HepG2 (cell line): ENCODE data around the gene CCDC69. TPM values are rescaled to one million over a fixed set of nuclear protein-coding genes. Genes with fewer than 3 reads are reported as not detected.

Experiments used
- ATAC-seq: fragments of 200-7000 bp; cut with Tn5 transposase; 3 replicates; pipeline ENCODE4 v1.9.1; 2020; ENCODE audit warnings: mild to moderate bottlenecking, moderate library complexity
- BruUV-seq: library from RNA; stranded (reverse); fragments of 400-500 nt; replicated peaks from 2 replicates; lab custom pipeline; 2021; lab: Mats Ljungman, UMichigan
- CTCF ChIA-PET: fragments of 300-600 bp; formaldehyde crosslinking; extraction: SDS; loops from one replicate; lab custom pipeline; 2021; ENCODE audit warnings: low total read pairs, inconsistent platforms, low intra/inter-chr PET ratio; lab: Yijun Ruan, JAX
- POLR2A ChIA-PET: fragments of 350-600 bp; sonication (Branson Sonifier 250); formaldehyde crosslinking; loops from one replicate; lab custom pipeline; 2020; ENCODE audit warnings: antibody characterized with exemption, inconsistent platforms; lab: Yijun Ruan, JAX
- DNase-seq: peaks from one replicate; pipeline ENCODE4 v3.0.0-alpha.2; 2015; ENCODE audit warnings: low spot score
- FAIRE-seq: peaks from 3 replicates; lab custom pipeline; 2011; peaks lifted over from hg19 to GRCh38; lab: Jason Lieb, UNC
- H2AFZ ChIP-seq: one replicate; pipeline ENCODE4 v1.6.1; 2011; ENCODE audit warnings: low read length, inconsistent platforms
- H3K27ac ChIP-seq: fragments of 300-600 bp; 3 replicates; pipeline ENCODE4 v1.8.0; 2011; ENCODE audit warnings: mixed run types, mild to moderate bottlenecking, mixed read lengths, low read length, inconsistent platforms; ENCODE audit not compliant: insufficient read depth; ENCODE audit errors: extremely low read length
- H3K27me3 ChIP-seq, 2 experiments: fragments of 200-600 bp in 1 of 2; 2 replicates in 1 of 2; 3 replicates in 1 of 2; pipeline versions ENCODE4 v1.6.0 to v1.8.0; 2011; ENCODE audit warnings: low read length in 2 of 2, mild to moderate bottlenecking in 2 of 2, moderate library complexity in 2 of 2, inconsistent platforms in 1 of 2; ENCODE audit not compliant: insufficient read depth in 2 of 2, control insufficient read depth in 1 of 2
- H3K36me3 ChIP-seq, 2 experiments: fragments of 200-600 bp in 1 of 2; replicated peaks in 1 of 2; 2 replicates in 1 of 2; 3 replicates in 1 of 2; pipeline versions ENCODE4 v1.5.1 to v1.8.0; 2011; ENCODE audit warnings: low read length in 2 of 2, inconsistent platforms in 1 of 2; ENCODE audit not compliant: insufficient read depth in 2 of 2, control insufficient read depth in 1 of 2
- H3K4me1 ChIP-seq: 2 replicates; pipeline ENCODE4 v1.5.1; 2012; ENCODE audit warnings: low read length, inconsistent platforms; ENCODE audit not compliant: insufficient read depth
- H3K4me2 ChIP-seq: 2 replicates; pipeline ENCODE4 v1.6.0; 2011; ENCODE audit warnings: low read depth, low read length, inconsistent platforms
- H3K4me3 ChIP-seq, 3 experiments: fragments of 200-600 bp in 1 of 3; sonication (generic), shearing (Covaris generic) in 1 of 3; replicated peaks in 1 of 3; 2 replicates each; pipeline ENCODE4 v1.5.1; 2011 to 2016; ENCODE audit warnings: low read length in 3 of 3, inconsistent platforms in 2 of 3, low read depth in 2 of 3, mild to moderate bottlenecking in 2 of 3, control low read depth in 1 of 3, mixed read lengths in 1 of 3; ENCODE audit not compliant: insufficient read depth in 1 of 3
- H3K79me2 ChIP-seq: one replicate; pipeline ENCODE4 v1.6.1; 2011; ENCODE audit warnings: low read length, inconsistent platforms; ENCODE audit not compliant: insufficient read depth
- H3K9ac ChIP-seq: 2 replicates; pipeline ENCODE4 v1.6.0; 2011; ENCODE audit warnings: mild to moderate bottlenecking, low read depth, low read length, inconsistent platforms; ENCODE audit not compliant: insufficient read depth
- H3K9me3 ChIP-seq: 2 replicates; pipeline ENCODE4 v1.5.1; 2012; ENCODE audit warnings: mild to moderate bottlenecking, low read length
- H4K20me1 ChIP-seq: 2 replicates; pipeline ENCODE4 v1.6.0; 2011; ENCODE audit warnings: inconsistent platforms, mild to moderate bottlenecking, low read length, moderate library complexity; ENCODE audit not compliant: insufficient read depth
- AHR ChIP-seq: IDR thresholded peaks from 2 replicates; pipeline ENCODE4 v1.6.1; 2018; ENCODE audit warnings: missing genetic modification reagents, missing compliant biosample characterization
- CEBPB ChIP-seq: IDR thresholded peaks from 2 replicates; pipeline ENCODE4 v1.6.1; 2011; ENCODE audit warnings: low read depth, low read length, improper control_type of control experiment, borderline replicate concordance
- CEBPG ChIP-seq: IDR thresholded peaks from 2 replicates; pipeline ENCODE4 v1.6.1; 2016
- FOXA1 ChIP-seq, 2 experiments: fragments of 450-650 bp in 1 of 2; sonication (generic) in 1 of 2; formaldehyde crosslinking in 1 of 2; IDR thresholded peaks; 2 replicates each; pipeline versions ENCODE4 v1.4.0 to v1.6.1; 2016 to 2020; ENCODE audit warnings: missing genetic modification reagents in 1 of 2
- NKX3-1 ChIP-seq: sonication (generic); formaldehyde crosslinking; IDR thresholded peaks from 2 replicates; pipeline ENCODE4 v1.5.0; 2020; ENCODE audit warnings: missing genetic modification reagents
- SAP130 ChIP-seq: IDR thresholded peaks from 2 replicates; pipeline ENCODE4 v1.6.1; 2016; ENCODE audit warnings: low read depth
- TMF1 ChIP-seq: sonication (generic); formaldehyde crosslinking; IDR thresholded peaks from 2 replicates; pipeline ENCODE4 v1.8.1; 2022; ENCODE audit warnings: low read depth, missing genetic modification reagents
- ZNF253 ChIP-seq: sonication (generic); formaldehyde crosslinking; IDR thresholded peaks from 2 replicates; pipeline ENCODE4 v1.8.0; 2022; ENCODE audit warnings: mild to moderate bottlenecking, missing genetic modification reagents, borderline replicate concordance
- ZNF768 ChIP-seq: sonication (generic); formaldehyde crosslinking; IDR thresholded peaks from 2 replicates; pipeline ENCODE4 v1.4.0; 2020; ENCODE audit warnings: missing genetic modification reagents
- ZNF777 ChIP-seq: sonication (generic); formaldehyde crosslinking; IDR thresholded peaks from 2 replicates; pipeline ENCODE4 v1.4.0; 2020; ENCODE audit warnings: missing genetic modification reagents
- ZNF792 ChIP-seq: IDR thresholded peaks from 2 replicates; pipeline ENCODE4 v1.6.1; 2016
- ZSCAN22 ChIP-seq: sonication (generic); formaldehyde crosslinking; IDR thresholded peaks from 2 replicates; pipeline ENCODE4 v1.4.0; 2020; ENCODE audit warnings: mild to moderate bottlenecking, missing genetic modification reagents
- WGBS: methylation state at CpG from one replicate; pipeline ENCODE4 v1.1.6; 2017; ENCODE audit warnings: low lambda C conversion rate; 5-methylcytosine and 5-hydroxymethylcytosine counted together
- in situ Hi-C: cut with HindIII; loops from 2 replicates; pipeline ENCODE4 v1.10.0; 2017; ENCODE audit warnings: low pct_unique_long_range_greater_than_20kb; ENCODE audit not compliant: extremely low pct_ligation_motif_present
- intact Hi-C: fragments of 100-400 bp; cut with micrococcal nuclease; formaldehyde crosslinking; loops from one replicate; pipeline ENCODE4 v1.10.0; 2022; ENCODE audit not compliant: unreplicated experiment
- polyA plus RNA-seq, 8 experiments: library from polyadenylated mRNA; depleted of rRNA in 3 of 8; stranded (reverse) in 7 of 8; unstranded in 1 of 8; fragments of >200 nt; fragmentation: Illumina TruSeq in 4 of 8; extraction: Trizol in 4 of 8; gene quantifications; 2 replicates each; pipeline versions ENCODE4 v1.2.1 to v1.2.3, GENCODE V29; 2011 to 2016; ENCODE audit warnings: low read depth in 4 of 8, missing spikeins in 1 of 8, mixed read lengths in 1 of 8; ENCODE audit not compliant: insufficient read depth in 1 of 8
- total RNA-seq, 5 experiments: library from RNA; depleted of rRNA; stranded (reverse); fragments of >200 nt; fragmentation: Illumina TruSeq; extraction: Trizol; gene quantifications; 2 replicates each; pipeline ENCODE4 v1.2.3, GENCODE V29; 2016; ENCODE audit warnings: low read depth in 1 of 5
- TF ChIP-seq, protein P1 (sequence below): sonication (generic); formaldehyde crosslinking; IDR thresholded peaks from 2 replicates; pipeline ENCODE4 v1.5.0; 2020; ENCODE audit warnings: mild to moderate bottlenecking, missing genetic modification reagents
- TF ChIP-seq, protein P2 (sequence below): sonication (generic); formaldehyde crosslinking; IDR thresholded peaks from 2 replicates; pipeline ENCODE4 v1.4.0; 2020; ENCODE audit warnings: missing genetic modification reagents
- TF ChIP-seq, protein P3 (sequence below): sonication (generic); formaldehyde crosslinking; IDR thresholded peaks from 2 replicates; pipeline ENCODE4 v1.8.1; 2022; ENCODE audit warnings: low read depth, mild to moderate bottlenecking, missing genetic modification reagents
- TF ChIP-seq, protein P4 (sequence below): sonication (generic); IDR thresholded peaks from 2 replicates; pipeline ENCODE4 v1.6.1; 2016; ENCODE audit warnings: low read depth, borderline replicate concordance

The CCDC69 gene
- total and polyA plus RNA-seq, 2 of the 13 experiments (the other 11 are each of a cell fraction or from before 2014, with no cell fraction given): 12.2 to 45.2 TPM

DNA sequence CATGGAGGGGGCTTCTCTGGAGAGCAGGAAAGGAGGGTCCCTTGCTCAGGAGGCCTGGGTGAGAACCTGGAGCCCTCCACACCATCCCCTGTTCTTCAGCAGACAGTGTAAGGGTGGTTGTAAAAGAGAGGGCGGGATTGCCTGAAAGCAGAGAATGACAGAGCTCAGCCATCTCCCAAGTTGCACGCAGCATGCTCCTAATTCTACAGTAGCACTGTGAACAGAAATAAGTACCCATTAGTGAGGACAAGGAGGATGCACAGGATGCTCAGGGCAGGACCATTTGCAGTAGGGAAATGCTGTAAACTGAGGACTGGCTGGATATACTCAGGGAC, 8.4 kb downstream of the CCDC69 start (continued):
- TF ChIP-seq, protein P1, sequence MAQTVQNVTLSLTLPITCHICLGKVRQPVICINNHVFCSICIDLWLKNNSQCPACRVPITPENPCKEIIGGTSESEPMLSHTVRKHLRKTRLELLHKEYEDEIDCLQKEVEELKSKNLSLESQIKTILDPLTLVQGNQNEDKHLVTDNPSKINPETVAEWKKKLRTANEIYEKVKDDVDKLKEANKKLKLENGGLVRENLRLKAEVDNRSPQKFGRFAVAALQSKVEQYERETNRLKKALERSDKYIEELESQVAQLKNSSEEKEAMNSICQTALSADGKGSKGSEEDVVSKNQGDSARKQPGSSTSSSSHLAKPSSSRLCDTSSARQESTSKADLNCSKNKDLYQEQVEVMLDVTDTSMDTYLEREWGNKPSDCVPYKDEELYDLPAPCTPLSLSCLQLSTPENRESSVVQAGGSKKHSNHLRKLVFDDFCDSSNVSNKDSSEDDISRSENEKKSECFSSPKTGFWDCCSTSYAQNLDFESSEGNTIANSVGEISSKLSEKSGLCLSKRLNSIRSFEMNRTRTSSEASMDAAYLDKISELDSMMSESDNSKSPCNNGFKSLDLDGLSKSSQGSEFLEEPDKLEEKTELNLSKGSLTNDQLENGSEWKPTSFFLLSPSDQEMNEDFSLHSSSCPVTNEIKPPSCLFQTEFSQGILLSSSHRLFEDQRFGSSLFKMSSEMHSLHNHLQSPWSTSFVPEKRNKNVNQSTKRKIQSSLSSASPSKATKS (CRISPR knock-in tag): no peak
- TF ChIP-seq NKX3-1 (no peak), AHR (CRISPR knock-in tag) (no peak)

DNA sequence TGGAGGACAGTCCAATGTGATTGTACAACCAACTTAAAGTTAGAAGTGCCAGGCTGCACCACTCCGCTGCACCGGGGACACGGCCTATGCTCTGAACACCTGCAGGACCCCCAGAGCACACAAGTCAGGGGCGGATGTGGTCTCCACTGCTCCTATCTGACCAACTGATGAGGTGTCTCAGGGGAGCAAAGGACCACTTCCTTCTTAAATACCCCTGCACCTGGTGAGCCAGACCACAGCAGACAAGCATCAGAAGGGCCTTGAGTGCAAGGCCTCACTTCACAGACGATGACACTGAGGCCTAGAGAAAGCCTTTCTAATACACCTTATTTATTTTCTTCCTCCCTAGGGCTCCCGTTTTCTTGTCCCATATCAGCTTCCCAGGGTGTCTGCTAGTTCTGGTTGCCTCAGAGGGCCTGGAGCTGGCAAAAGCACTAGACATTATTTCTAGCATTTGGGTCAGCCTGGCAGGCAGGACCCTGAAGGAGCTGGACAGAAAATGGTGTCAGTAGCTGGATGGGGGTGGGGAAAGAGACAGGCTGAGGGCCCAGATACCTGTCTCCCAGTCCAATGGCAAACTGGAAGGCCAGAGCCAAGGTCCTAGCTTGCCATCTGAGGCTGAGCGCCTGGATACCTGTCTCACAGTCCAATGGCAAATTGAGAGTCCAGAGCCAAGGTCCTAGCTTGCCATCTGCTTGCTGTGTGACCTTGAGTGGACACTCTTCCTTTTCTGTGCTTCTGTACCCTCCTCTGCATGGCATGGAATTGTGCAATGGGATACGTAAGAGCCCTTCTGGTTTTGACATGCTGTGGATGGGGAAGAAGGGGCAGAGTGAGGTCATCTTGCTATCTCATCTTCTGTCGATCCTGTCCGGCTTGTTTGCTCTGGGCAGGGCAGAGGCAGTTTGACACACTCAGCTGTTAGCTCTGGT, 9.0 kb downstream of the CCDC69 start:
- BruUV-seq: no TSS peak
- TF ChIP-seq SAP130 (CRISPR knock-in tag) (peak; percentile 33; the same call in 1 of the 2 replicates), ZNF768 (CRISPR knock-in tag) (peak; percentile 92), TMF1 (CRISPR knock-in tag) (no peak), ZSCAN22 (0 out of 2 replicates have a peak, but pooled peaks have one; percentile 40), CEBPG (CRISPR knock-in tag) (peak; percentile 72), ZNF253 (CRISPR knock-in tag) (0 out of 2 replicates have a peak, but pooled peaks have one; percentile 48), ZNF777 (CRISPR knock-in tag) (no peak), ZNF792 (CRISPR knock-in tag) (no peak), CEBPB (peak; percentile 79; the same call in 1 of the 2 replicates), FOXA1 (IDR thresholded peaks at IDR 0.05) (no peak), FOXA1 (CRISPR knock-in tag; IDR thresholded peaks at IDR 0.05) (0 out of 2 replicates have a peak, but pooled peaks have one; percentile 42)
- TF ChIP-seq, protein P2, sequence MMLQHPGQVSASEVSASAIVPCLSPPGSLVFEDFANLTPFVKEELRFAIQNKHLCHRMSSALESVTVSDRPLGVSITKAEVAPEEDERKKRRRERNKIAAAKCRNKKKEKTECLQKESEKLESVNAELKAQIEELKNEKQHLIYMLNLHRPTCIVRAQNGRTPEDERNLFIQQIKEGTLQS (CRISPR knock-in tag): peak; percentile 41; the same call in 1 of the 2 replicates
- TF ChIP-seq, protein P3, sequence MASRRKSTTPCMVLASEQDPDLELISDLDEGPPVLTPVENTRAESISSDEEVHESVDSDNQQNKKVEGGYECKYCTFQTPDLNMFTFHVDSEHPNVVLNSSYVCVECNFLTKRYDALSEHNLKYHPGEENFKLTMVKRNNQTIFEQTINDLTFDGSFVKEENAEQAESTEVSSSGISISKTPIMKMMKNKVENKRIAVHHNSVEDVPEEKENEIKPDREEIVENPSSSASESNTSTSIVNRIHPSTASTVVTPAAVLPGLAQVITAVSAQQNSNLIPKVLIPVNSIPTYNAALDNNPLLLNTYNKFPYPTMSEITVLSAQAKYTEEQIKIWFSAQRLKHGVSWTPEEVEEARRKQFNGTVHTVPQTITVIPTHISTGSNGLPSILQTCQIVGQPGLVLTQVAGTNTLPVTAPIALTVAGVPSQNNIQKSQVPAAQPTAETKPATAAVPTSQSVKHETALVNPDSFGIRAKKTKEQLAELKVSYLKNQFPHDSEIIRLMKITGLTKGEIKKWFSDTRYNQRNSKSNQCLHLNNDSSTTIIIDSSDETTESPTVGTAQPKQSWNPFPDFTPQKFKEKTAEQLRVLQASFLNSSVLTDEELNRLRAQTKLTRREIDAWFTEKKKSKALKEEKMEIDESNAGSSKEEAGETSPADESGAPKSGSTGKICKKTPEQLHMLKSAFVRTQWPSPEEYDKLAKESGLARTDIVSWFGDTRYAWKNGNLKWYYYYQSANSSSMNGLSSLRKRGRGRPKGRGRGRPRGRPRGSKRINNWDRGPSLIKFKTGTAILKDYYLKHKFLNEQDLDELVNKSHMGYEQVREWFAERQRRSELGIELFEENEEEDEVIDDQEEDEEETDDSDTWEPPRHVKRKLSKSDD (CRISPR knock-in tag): 0 out of 2 replicates have a peak, but pooled peaks have one; percentile 32
- TF ChIP-seq, protein P4, sequence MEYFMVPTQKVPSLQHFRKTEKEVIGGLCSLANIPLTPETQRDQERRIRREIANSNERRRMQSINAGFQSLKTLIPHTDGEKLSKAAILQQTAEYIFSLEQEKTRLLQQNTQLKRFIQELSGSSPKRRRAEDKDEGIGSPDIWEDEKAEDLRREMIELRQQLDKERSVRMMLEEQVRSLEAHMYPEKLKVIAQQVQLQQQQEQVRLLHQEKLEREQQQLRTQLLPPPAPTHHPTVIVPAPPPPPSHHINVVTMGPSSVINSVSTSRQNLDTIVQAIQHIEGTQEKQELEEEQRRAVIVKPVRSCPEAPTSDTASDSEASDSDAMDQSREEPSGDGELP: peak; percentile 30; the same call in 1 of the 2 replicates

More for the DNA sequence above, 9.0 kb downstream of the CCDC69 start:
- Histone ChIP-seq H3K27me3 (no peaks in the 10 kb centered on the region), H3K4me1 (peaks cover 43% of the 10 kb centered on the region), H3K4me3 (no peak overlapping the region), H3K4me2 (peak overlapping the region; percentile 59; the same call in 1 of the 2 replicates), H3K79me2 (no peaks in the 10 kb centered on the region), H3K9me3 (no peaks in the 10 kb centered on the region), H2AFZ (no peak overlapping the region), H3K36me3 (no peaks in the 10 kb centered on the region), H3K9ac (no peak overlapping the region), H4K20me1 (no peaks in the 10 kb centered on the region), H3K27ac (no peak overlapping the region)
- intact Hi-C loops (no loop called here), in situ Hi-C loops (no loop called here)
- DNase-seq (peak; percentile 25), FAIRE-seq (no peak), ATAC-seq (peak; percentile 10; the same call in 1 of the 3 replicates)
- ChIA-PET POLR2A (interaction anchor here (0.9 to 2.5 kb wide), 5 partner anchors 9 to 38 kb away, joined by 3 to 12 read pairs (median 4); partner anchors contain the start of genes CCDC69 and GM2A), CTCF (no interaction called here)
- WGBS: 69% methylated on average over 9 of the region's 10 CpGs
